DMS53 (cell line): ENCODE measurements around the gene PRSS36.
"Not testable (repeated sequence)": the region's sequence is repeated elsewhere in the genome, so short reads cannot be mapped to it uniquely, and the experiment has no call there.

Source experiments
- DNase-seq: peaks from one replicate; lab custom pipeline; 2025; lab: John Stamatoyannopoulos, UW

PRSS36 gene

GRCh38 chr16:31149894-31150890 is at the start of gene PRSS36:
TSS of gene PRSS36 (minus strand) at chr16:31150066. CDS start at chr16:31150035, 31 bp downstream.
- peak; percentile 31 for DNase-seq

GRCh38 chr16:31199430-31200041 is 49.7 kb upstream of the PRSS36 start:
- DNase-seq = no peak

- no peak for DNase-seq
Measured at GRCh38 chr16:31198207-31198882, 48.5 kb upstream of the PRSS36 start.

GRCh38 chr16:31196324-31197088 is 46.6 kb upstream of the PRSS36 start:
- no peak for DNase-seq

- DNase-seq = not testable (repeated sequence)
Measured at GRCh38 chr16:31195861-31196260, 46.0 kb upstream of the PRSS36 start.

- DNase-seq = no peak
Measured at GRCh38 chr16:31194898-31195297, 45.0 kb upstream of the PRSS36 start.

- DNase-seq = no peak
Measured at GRCh38 chr16:31193874-31194273, 44.0 kb upstream of the PRSS36 start.

GRCh38 chr16:31192856-31193642 is 43.2 kb upstream of the PRSS36 start:
- no peak for DNase-seq

GRCh38 chr16:31191697-31192428 is 42.0 kb upstream of the PRSS36 start:
- DNase-seq = no peak

GRCh38 chr16:31190818-31191444 is 41.1 kb upstream of the PRSS36 start:
- DNase-seq = no peak

- DNase-seq = no peak
Measured at GRCh38 chr16:31190061-31190460, 40.2 kb upstream of the PRSS36 start.

GRCh38 chr16:31189412-31189778 is 39.5 kb upstream of the PRSS36 start:
- DNase-seq = no peak

- no peak for DNase-seq
Measured at GRCh38 chr16:31188450-31189411, 38.9 kb upstream of the PRSS36 start.

- DNase-seq = no peak
Measured at GRCh38 chr16:31187808-31188189, 37.9 kb upstream of the PRSS36 start.

GRCh38 chr16:31186930-31187807 is 37.3 kb upstream of the PRSS36 start:
- no peak for DNase-seq

GRCh38 chr16:31186176-31186575 is 36.3 kb upstream of the PRSS36 start:
- DNase-seq = no peak

- no peak for DNase-seq
Measured at GRCh38 chr16:31185339-31185738, 35.5 kb upstream of the PRSS36 start.

- DNase-seq = no peak
Measured at GRCh38 chr16:31184888-31185287, 35.0 kb upstream of the PRSS36 start.
